H54 (cell line): ENCODE measurements around the gene ANXA4.
"Not testable (repeated sequence)": the region's sequence is repeated elsewhere in the genome, so short reads cannot be mapped to it uniquely, and the experiment has no call there.

ENCODE experiments used
- DNase-seq: peaks from one replicate; pipeline ENCODE4 v3.0.0; 2011; ENCODE audit warnings: low spot score, mixed read lengths; ENCODE audit not compliant: insufficient read length
- FAIRE-seq: peaks from 3 replicates; lab custom pipeline; 2011; peaks lifted over from hg19 to GRCh38; lab: Jason Lieb, UNC
- POLR2A ChIP-seq: IDR thresholded peaks from 2 replicates; pipeline ENCODE4 v1.6.1; 2011; ENCODE audit warnings: low read depth, mild to moderate bottlenecking, low read length

ANXA4 gene

GRCh38 chr2:69830045-69830905 lies 88.3 kb downstream of the ANXA4 start:
- TF ChIP-seq POLR2A, result no peak
- FAIRE-seq (no peak), DNase-seq (peak; percentile 23)

DNA sequence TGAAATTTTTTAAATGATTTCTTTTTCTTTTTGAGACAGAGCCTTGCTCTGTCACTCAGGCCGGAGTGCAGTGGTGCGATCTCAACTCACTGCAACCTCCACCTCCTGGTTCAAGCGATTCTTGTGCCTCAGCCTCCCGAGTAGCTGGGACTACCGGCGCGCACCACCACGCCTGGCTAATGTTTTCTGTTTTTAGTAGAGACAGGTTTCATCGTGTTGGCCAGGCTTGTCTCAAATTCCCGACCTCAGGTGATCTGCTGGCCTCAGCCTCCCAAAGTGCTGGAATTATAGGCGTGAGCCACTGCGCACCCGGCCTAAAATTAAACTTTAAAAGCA lies 88.9 kb downstream of the ANXA4 start:
- not testable (repeated sequence) for DNase-seq, FAIRE-seq

DNA sequence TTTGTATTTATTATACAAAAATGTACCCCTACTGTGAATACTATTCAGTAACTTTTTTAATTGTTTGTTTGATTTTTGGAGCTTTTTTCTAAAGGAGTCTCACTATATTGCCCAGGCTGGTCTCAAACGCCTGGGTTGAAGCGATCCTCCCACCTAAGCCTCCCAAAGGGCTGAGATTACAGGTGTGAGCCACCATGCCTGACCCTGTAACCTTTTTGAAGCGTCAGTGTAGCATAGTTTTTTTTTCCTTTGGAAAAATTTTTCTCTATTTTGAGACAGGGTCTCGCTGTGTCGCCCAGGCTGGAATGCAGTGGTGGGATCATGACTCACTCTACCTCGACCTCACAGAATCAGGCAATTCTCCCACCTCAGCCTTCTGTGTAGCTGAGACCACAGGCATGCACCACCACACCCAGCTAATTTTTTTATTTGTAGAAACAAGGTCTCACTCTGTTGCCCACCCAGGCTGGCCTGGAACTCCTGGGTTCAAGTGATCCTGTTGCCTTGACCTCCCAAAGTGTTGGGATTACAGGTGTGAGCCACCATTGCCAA lies 89.5 kb downstream of the ANXA4 start:
- TF ChIP-seq POLR2A, result no peak
- FAIRE-seq (no peak), DNase-seq (no peak)

DNA sequence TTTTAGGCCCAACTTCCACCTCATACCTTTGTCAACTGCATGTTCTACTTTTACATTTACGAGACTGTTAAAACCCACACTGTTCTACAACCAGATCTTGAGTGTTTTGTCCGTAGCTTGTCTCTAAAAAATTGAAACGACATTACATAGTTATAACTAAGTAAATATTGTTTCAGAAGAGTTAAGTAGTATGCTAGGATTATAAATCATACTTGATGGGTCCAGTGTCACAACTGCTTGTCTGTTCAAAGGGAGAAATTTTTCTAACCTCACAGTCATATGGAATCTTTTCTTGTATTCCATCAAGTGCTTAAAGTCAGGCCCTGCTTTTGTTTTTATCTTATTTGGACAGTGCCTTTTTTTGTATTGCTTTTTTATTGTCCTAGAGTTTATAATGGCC lies 91.8 kb downstream of the ANXA4 start:
- FAIRE-seq, result no peak
- TF ChIP-seq POLR2A, result no peak
- DNase-seq, result no peak

GRCh38 chr2:69835666-69836065 lies 93.7 kb downstream of the ANXA4 start:
- no peak for TF ChIP-seq POLR2A
- DNase-seq, result no peak
- no peak for FAIRE-seq

DNA sequence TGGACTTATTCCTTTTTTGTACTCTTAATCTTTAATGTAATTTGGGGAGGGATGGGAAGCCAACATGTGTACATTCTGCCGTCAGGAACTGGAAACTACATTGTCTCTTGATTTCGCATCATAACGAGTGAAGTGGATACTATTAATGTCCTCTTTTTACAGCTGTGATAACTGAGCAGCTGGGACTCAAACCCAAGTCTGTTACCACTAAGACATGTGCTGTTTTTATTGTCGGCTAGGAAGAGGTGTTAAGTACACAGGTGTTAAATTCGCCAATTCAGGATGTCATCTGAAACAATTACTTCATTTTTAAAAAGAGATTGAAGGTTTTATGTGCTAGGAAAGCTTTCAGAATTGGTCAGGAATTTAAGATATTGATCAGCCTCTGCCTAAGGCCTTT lies 94.4 kb downstream of the ANXA4 start:
- peak; percentile 27 for FAIRE-seq
- TF ChIP-seq POLR2A, result no peak
- no peak for DNase-seq

- FAIRE-seq (peak; percentile 53), DNase-seq (no peak)
Observed at GRCh38 chr2:69837533-69837932, 95.6 kb downstream of the ANXA4 start.

GRCh38 chr2:69843993-69844392 lies 102.1 kb downstream of the ANXA4 start:
- FAIRE-seq (no peak), DNase-seq (no peak)
- TF ChIP-seq POLR2A, result no peak

More at GRCh38 chr2:69837533-69837932, 95.6 kb downstream of the ANXA4 start:
- no peak for TF ChIP-seq POLR2A

GRCh38 chr2:69844560-69844959 lies 102.6 kb downstream of the ANXA4 start:
- no peak for TF ChIP-seq POLR2A
- DNase-seq (no peak), FAIRE-seq (no peak)

GRCh38 chr2:69846182-69847067 lies 104.5 kb downstream of the ANXA4 start:
- no peak for DNase-seq
- no peak for TF ChIP-seq POLR2A
- no peak for FAIRE-seq

GRCh38 chr2:69847068-69847828 lies 105.3 kb downstream of the ANXA4 start:
- no peak for DNase-seq
- no peak for FAIRE-seq
- no peak for TF ChIP-seq POLR2A

GRCh38 chr2:69848186-69848790 lies 106.4 kb downstream of the ANXA4 start:
- no peak for DNase-seq
- FAIRE-seq, result no peak
- TF ChIP-seq POLR2A, result no peak

GRCh38 chr2:69858261-69858660 lies 116.3 kb downstream of the ANXA4 start:
- no peak for FAIRE-seq
- DNase-seq, result no peak

More at GRCh38 chr2:69858261-69858660, 116.3 kb downstream of the ANXA4 start:
- no peak for TF ChIP-seq POLR2A
